Neuronal stem cell (in vitro differentiated cells): Measurements from ENCODE around the gene PRR35.

ENCODE experiments used
- DNase-seq: peaks from one replicate; pipeline ENCODE4 v3.0.0-alpha.2; 2013; ENCODE audit warnings: low spot score
- H2AFZ ChIP-seq: one replicate; pipeline ENCODE4 v1.6.1; 2013; ENCODE audit warnings: mild to moderate bottlenecking, low read length, inconsistent platforms
- H2AK5ac ChIP-seq: 2 replicates; pipeline ENCODE4 v1.6.1; 2013; ENCODE audit warnings: low read depth, mild to moderate bottlenecking, inconsistent platforms, low read length, moderate library complexity, mixed read lengths
- H2BK120ac ChIP-seq: 2 replicates; pipeline ENCODE4 v1.6.1; 2013; ENCODE audit warnings: low read depth, mild to moderate bottlenecking, inconsistent platforms, low read length, moderate library complexity, mixed read lengths
- H2BK12ac ChIP-seq: one replicate; pipeline ENCODE4 v1.6.1; 2013; ENCODE audit warnings: low read length, inconsistent platforms
- H2BK15ac ChIP-seq: 2 replicates; pipeline ENCODE4 v1.6.1; 2013; ENCODE audit warnings: mild to moderate bottlenecking, low read length, inconsistent platforms, mixed read lengths
- H2BK5ac ChIP-seq: one replicate; pipeline ENCODE4 v1.6.1; 2013; ENCODE audit warnings: inconsistent platforms, mild to moderate bottlenecking, low read length, moderate library complexity
- H3K14ac ChIP-seq: one replicate; pipeline ENCODE4 v1.6.1; 2013; ENCODE audit warnings: low read length, inconsistent platforms
- H3K18ac ChIP-seq: 2 replicates; pipeline ENCODE4 v1.6.1; 2013; ENCODE audit warnings: low read length, inconsistent platforms
- H3K23ac ChIP-seq: 2 replicates; pipeline ENCODE4 v1.6.1; 2013; ENCODE audit warnings: low read depth, mild to moderate bottlenecking, mixed read lengths, low read length, inconsistent platforms; ENCODE audit not compliant: poor library complexity
- H3K27ac ChIP-seq: replicated peaks from 3 replicates; pipeline ENCODE4 v1.5.1; 2013; ENCODE audit warnings: low read length, inconsistent platforms
- H3K27me3 ChIP-seq, 3 experiments: 2 replicates each; pipeline ENCODE4 v1.6.1; 2013; ENCODE audit warnings: low read length in 3 of 3, mild to moderate bottlenecking in 2 of 3, inconsistent platforms in 1 of 3, low read depth in 1 of 3, mixed read lengths in 1 of 3, moderate library complexity in 1 of 3; ENCODE audit not compliant: control insufficient read depth in 3 of 3, insufficient read depth in 3 of 3
- H3K36me3 ChIP-seq, 2 donors: replicated peaks in 1 of 2; 2 replicates each; pipeline ENCODE4 v1.6.1; 2013; ENCODE audit warnings: low read length in 2 of 2; ENCODE audit not compliant: control insufficient read depth in 2 of 2, insufficient read depth in 2 of 2
- H3K4ac ChIP-seq: 2 replicates; pipeline ENCODE4 v1.6.1; 2013; ENCODE audit warnings: inconsistent platforms, mild to moderate bottlenecking, low read length, moderate library complexity
- H3K4me1 ChIP-seq, 2 donors: 1 replicate in 1 of 2; 2 replicates in 1 of 2; pipeline ENCODE4 v1.6.1; 2013; ENCODE audit warnings: low read length in 2 of 2, low read depth in 1 of 2; ENCODE audit not compliant: control insufficient read depth in 2 of 2, insufficient read depth in 1 of 2
- H3K4me2 ChIP-seq: one replicate; pipeline ENCODE4 v1.6.1; 2013; ENCODE audit warnings: mild to moderate bottlenecking, low read length, inconsistent platforms; ENCODE audit not compliant: insufficient read depth, poor library complexity, severe bottlenecking
- H3K4me3 ChIP-seq, 2 donors: 2 replicates each; pipeline ENCODE4 v1.5.1; 2013; ENCODE audit warnings: low read length in 2 of 2, mild to moderate bottlenecking in 2 of 2, inconsistent platforms in 1 of 2, moderate library complexity in 1 of 2
- H3K79me1 ChIP-seq: one replicate; pipeline ENCODE4 v1.6.1; 2013; ENCODE audit warnings: low read depth, mild to moderate bottlenecking, inconsistent platforms, low read length, moderate library complexity
- H3K9ac ChIP-seq: one replicate; pipeline ENCODE4 v1.6.1; 2013; ENCODE audit warnings: mild to moderate bottlenecking, low read depth, low read length, inconsistent platforms; ENCODE audit not compliant: poor library complexity
- H3K9me3 ChIP-seq, 2 donors: replicated peaks in 1 of 2; 2 replicates each; pipeline versions ENCODE3 to v1.6.1; 2013; ENCODE audit warnings: low read length in 2 of 2, mild to moderate bottlenecking in 2 of 2, inconsistent platforms in 1 of 2, low read depth in 1 of 2, mixed read lengths in 1 of 2, moderate library complexity in 1 of 2; ENCODE audit not compliant: control insufficient read depth in 2 of 2, insufficient read depth in 1 of 2
- H4K8ac ChIP-seq: one replicate; pipeline ENCODE4 v1.6.1; 2013; ENCODE audit warnings: low read depth, mild to moderate bottlenecking, inconsistent platforms, low read length, moderate library complexity
- H4K91ac ChIP-seq: one replicate; pipeline ENCODE4 v1.6.1; 2013; ENCODE audit warnings: low read length, low read depth, mild to moderate bottlenecking, inconsistent platforms; ENCODE audit not compliant: poor library complexity
- WGBS, 2 donors: extraction: QIAGEN DNeasy Blood & Tissue Kit; methylation state at CpG; one replicate each; pipeline ENCODE4 v1.1.7; 2013; ENCODE audit warnings: missing lambda C conversion rate in 2 of 2, mixed read lengths in 1 of 2; ENCODE audit not compliant: insufficient read length in 2 of 2, insufficient replicate concordance in 1 of 2; ENCODE audit errors: extremely low coverage in 2 of 2; 5-methylcytosine and 5-hydroxymethylcytosine counted together

The PRR35 gene

DNA sequence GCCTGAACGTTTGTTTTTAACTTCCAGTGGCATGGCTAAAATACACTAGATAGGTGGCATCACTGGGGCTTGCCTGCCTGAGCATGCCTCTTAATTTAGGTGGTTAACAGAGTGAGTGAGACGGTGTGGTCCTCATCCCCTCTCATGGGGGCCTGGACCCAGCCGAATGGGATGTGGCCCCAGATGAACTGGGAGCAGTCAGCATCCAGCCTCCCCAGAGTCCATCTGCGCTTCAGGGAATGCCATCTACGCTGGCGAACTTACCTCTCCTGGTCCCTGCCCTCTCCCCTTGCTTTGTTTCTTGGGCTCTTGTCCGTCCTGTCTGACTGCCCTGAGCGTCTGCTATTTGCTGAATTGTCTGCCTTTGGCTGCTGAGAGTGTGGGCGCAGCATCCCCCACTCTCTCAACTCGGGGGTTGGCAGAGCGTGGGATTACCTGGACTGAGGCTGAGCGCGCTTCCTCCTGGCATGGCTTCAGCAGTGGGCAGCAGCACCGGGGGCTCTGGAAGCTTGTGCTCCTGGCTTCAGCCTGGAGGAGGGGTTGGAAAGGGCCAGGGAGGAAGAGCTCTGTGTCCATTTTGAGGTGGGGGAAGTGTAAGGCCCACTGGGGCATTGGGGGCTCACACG is 31.8 kb downstream of the PRR35 start:
- no CpG with 5 or more reads among the region's 15 CpGs for WGBS, 2 donors
- no peak overlapping the region for H3K9ac ChIP-seq
- H3K18ac ChIP-seq, result no peak overlapping the region

DNA sequence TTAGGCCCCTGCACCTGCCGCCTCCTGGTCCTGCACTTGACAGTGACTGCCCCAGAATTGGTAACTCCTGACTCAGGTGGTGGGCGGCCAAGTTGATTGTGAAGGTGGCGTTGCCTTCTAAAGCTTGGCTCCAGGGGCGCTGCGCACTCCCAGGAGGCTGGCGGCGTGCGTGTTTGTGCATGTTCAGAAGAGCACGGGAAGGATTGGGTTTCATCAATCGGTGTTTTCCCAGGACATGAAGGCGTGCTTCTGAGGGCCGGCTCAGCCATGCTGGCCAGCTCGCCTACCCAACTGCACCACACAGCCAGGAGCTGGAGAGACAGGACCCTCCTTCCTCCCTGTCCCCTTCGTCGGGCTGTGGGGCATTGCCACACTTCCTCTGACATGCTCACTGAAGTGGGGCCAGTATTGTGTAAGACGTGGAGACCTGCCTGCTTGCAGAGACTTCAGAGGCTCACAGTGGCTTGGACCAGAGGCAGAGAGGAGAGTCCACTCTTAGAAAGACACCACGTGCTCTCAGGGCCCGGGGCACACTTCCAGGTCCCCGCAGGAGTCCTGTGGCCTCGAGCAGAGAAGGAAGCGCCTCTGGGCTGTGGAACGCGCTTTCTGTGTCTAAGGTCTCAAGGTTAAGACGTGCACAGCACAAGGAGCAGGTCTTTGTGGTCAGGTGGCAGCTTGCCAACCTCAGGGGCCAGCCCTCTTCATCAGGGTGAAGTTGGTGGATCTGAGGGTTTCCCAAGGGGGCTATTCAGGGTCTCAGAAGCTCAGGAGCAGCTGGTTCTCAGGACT is 32.5 kb downstream of the PRR35 start:
- Histone ChIP-seq H3K27ac (no peak overlapping the region), H4K91ac (no peak overlapping the region), H3K18ac (no peak overlapping the region), H3K4me3 (no peak overlapping the region), H2BK120ac (no peak overlapping the region), H2BK12ac (no peak overlapping the region), H3K9me3 (no peaks in the 10 kb centered on the region), H3K9ac (peak overlapping the region; percentile 18), H3K14ac (no peak overlapping the region), H3K36me3 (peaks cover 3 to 43% of the 10 kb centered on the region in 2 donors), H4K8ac (peak overlapping the region; percentile 87), H3K4me1 (peaks cover 9 to 16% of the 10 kb centered on the region in 2 donors), H2AFZ (no peak overlapping the region), H3K4ac (no peak overlapping the region), H3K23ac (no peak overlapping the region), H3K79me1 (peaks cover 25% of the 10 kb centered on the region), H3K27me3 (peaks cover 0 to 2% (median 0%) of the 10 kb centered on the region in 3 experiments), H2BK5ac (no peak overlapping the region), H2AK5ac (no peak overlapping the region), H3K4me2 (no peak overlapping the region), H2BK15ac (no peak overlapping the region)
- WGBS, 2 donors, result no CpG with 5 or more reads among the region's 24 CpGs
- no peak for DNase-seq

More for the DNA sequence above, 31.8 kb downstream of the PRR35 start:
- Histone ChIP-seq H3K27ac (no peak overlapping the region), H3K9me3 (no peaks in the 10 kb centered on the region), H3K36me3 (peaks cover 3 to 36% of the 10 kb centered on the region in 2 donors), H3K27me3 (peaks cover 0 to 2% (median 0%) of the 10 kb centered on the region in 3 experiments), H2BK5ac (no peak overlapping the region), H3K4ac (no peak overlapping the region), H3K4me2 (no peak overlapping the region), H3K14ac (peak overlapping the region; percentile 75), H4K91ac (no peak overlapping the region), H2BK12ac (no peak overlapping the region), H4K8ac (no peak overlapping the region), H2BK120ac (no peak overlapping the region), H3K4me1 (peaks cover 9 to 16% of the 10 kb centered on the region in 2 donors), H3K79me1 (peaks cover 25% of the 10 kb centered on the region), H2AFZ (no peak overlapping the region), H2AK5ac (no peak overlapping the region), H3K4me3 (no peak overlapping the region), H2BK15ac (no peak overlapping the region), H3K23ac (peak overlapping the region; percentile 45)
- no peak for DNase-seq

DNA sequence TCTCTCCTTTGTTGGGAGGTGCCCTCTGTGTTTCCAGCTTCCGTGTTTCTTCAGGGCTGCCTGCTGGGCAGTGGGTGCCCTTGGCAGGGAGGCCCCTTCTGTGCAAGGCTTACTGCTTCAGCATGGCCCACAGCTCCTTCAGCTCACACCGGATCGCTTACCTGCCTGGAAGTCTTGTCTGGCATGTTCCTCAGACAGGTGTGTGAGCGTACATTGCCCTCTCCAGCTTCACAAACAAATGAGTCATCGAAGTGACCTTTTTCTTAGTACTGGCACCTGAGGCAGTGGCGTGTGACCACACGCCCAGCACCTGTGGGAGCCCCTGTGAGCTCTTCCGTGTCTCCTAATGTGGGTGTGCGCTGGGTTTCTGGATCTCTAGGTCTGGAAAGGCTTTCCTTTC is 33.2 kb downstream of the PRR35 start:
- Histone ChIP-seq H3K9me3 (no peaks in the 10 kb centered on the region), H3K27ac (no peak overlapping the region), H3K4me1 (peaks cover 6 to 11% of the 10 kb centered on the region in 2 donors), H2BK5ac (no peak overlapping the region), H3K36me3 (peaks cover 3 to 43% of the 10 kb centered on the region in 2 donors), H2AFZ (no peak overlapping the region), H3K14ac (no peak overlapping the region), H4K8ac (no peak overlapping the region), H3K18ac (no peak overlapping the region), H2BK120ac (no peak overlapping the region), H3K23ac (no peak overlapping the region), H3K4ac (no peak overlapping the region), H2BK15ac (no peak overlapping the region), H3K4me2 (no peak overlapping the region), H3K4me3 (no peak overlapping the region), H3K27me3 (peaks cover 0 to 2% (median 0%) of the 10 kb centered on the region in 3 experiments), H3K9ac (no peak overlapping the region), H2AK5ac (no peak overlapping the region), H3K79me1 (peaks cover 25% of the 10 kb centered on the region), H4K91ac (no peak overlapping the region), H2BK12ac (no peak overlapping the region)
- DNase-seq, result no peak
- no CpG with 5 or more reads among the region's 9 CpGs for WGBS, 2 donors

DNA sequence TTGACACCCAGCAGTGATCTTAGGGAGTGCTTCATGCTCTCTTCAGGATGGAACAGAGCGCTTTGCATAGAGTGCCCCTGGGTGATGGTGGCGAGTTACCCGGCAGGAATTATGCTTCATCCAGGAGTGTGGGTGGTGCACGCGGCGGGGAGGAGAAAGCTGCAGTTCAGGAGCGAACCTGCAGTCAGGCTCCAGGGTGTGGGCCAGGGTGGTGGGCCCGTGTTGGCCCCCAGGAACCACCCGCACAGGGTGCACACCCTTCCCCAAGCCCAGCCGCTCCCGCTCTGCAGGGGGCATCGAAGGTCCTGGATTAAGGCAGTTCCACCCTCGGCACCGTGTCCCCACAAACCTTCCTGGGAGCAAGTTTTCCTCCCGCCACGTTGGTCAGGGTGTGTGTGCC is 33.6 kb downstream of the PRR35 start:
- Histone ChIP-seq H3K4me2 (no peak overlapping the region), H2BK15ac (no peak overlapping the region), H3K79me1 (peaks cover 26% of the 10 kb centered on the region), H3K4me1 (peaks cover 6 to 9% of the 10 kb centered on the region in 2 donors), H3K27me3 (peaks cover 0 to 2% (median 0%) of the 10 kb centered on the region in 3 experiments), H3K36me3 (peaks cover 3 to 47% of the 10 kb centered on the region in 2 donors), H3K14ac (no peak overlapping the region), H3K9ac (no peak overlapping the region), H2AFZ (no peak overlapping the region), H2BK5ac (no peak overlapping the region), H3K27ac (no peak overlapping the region), H3K4me3 (no peak overlapping the region), H3K23ac (peak overlapping the region; percentile 65), H3K9me3 (no peaks in the 10 kb centered on the region), H4K8ac (no peak overlapping the region), H2BK12ac (no peak overlapping the region), H3K4ac (no peak overlapping the region), H3K18ac (no peak overlapping the region), H2AK5ac (no peak overlapping the region), H2BK120ac (no peak overlapping the region), H4K91ac (no peak overlapping the region)
- no peak for DNase-seq
- no CpG with 5 or more reads among the region's 16 CpGs for WGBS, 2 donors
